ENCODE results near the gene TMEM59. TPM values are rescaled to one million over a fixed set of nuclear protein-coding genes. Genes with fewer than 3 reads are reported as not detected.
"Not testable (repeated sequence)": the region's sequence is repeated elsewhere in the genome, so short reads cannot be mapped to it uniquely, and the experiment has no call there.

The TMEM59 gene
- total RNA-seq, 1 donor, result 237 TPM

- DNase-seq (ENCODE audit: low read depth), result no peak
- H3K4me3 ChIP-seq (ENCODE audit: low read depth, low read length), result no peak overlapping the region
- no peak for TF ChIP-seq CTCF (IDR thresholded peaks at IDR 0.05; ENCODE audit: insufficient read depth, low read depth, low read length)
Measured at GRCh38 chr1:53998223-53998622, 54.8 kb downstream of the TMEM59 start.

- DNase-seq (ENCODE audit: low read depth), result no peak
- no peak for TF ChIP-seq CTCF (IDR thresholded peaks at IDR 0.05; ENCODE audit: insufficient read depth, low read depth, low read length)
- no peak overlapping the region for H3K4me3 ChIP-seq (ENCODE audit: low read depth, low read length)
Measured at GRCh38 chr1:53995683-53996082, 57.3 kb downstream of the TMEM59 start.

- DNase-seq (ENCODE audit: low read depth); H3K4me3 ChIP-seq (ENCODE audit: low read depth, low read length): not testable (repeated sequence)
Measured at GRCh38 chr1:53994516-53994915, 58.5 kb downstream of the TMEM59 start.

- DNase-seq (ENCODE audit: low read depth), result peak; percentile 12
- no peak overlapping the region for H3K4me3 ChIP-seq (ENCODE audit: low read depth, low read length)
- peak; percentile 46 for TF ChIP-seq CTCF (IDR thresholded peaks at IDR 0.05; ENCODE audit: insufficient read depth, low read depth, low read length)
Measured at GRCh38 chr1:53992085-53992874, 60.7 kb downstream of the TMEM59 start.

- H3K4me3 ChIP-seq (ENCODE audit: low read depth, low read length), result no peak overlapping the region
- TF ChIP-seq CTCF (IDR thresholded peaks at IDR 0.05; ENCODE audit: insufficient read depth, low read depth, low read length), result no peak
- peak; percentile 54 for DNase-seq (ENCODE audit: low read depth)
Measured at GRCh38 chr1:53987880-53988279, 65.1 kb downstream of the TMEM59 start.

GRCh38 chr1:53986458-53986857, 66.5 kb downstream of the TMEM59 start:
- no peak for TF ChIP-seq CTCF (IDR thresholded peaks at IDR 0.05; ENCODE audit: insufficient read depth, low read depth, low read length)
- DNase-seq (ENCODE audit: low read depth), result no peak
- H3K4me3 ChIP-seq (ENCODE audit: low read depth, low read length), result no peak overlapping the region

GRCh38 chr1:53984726-53985125, 68.3 kb downstream of the TMEM59 start:
- no peak overlapping the region for H3K4me3 ChIP-seq (ENCODE audit: low read depth, low read length)
- no peak for DNase-seq (ENCODE audit: low read depth)
- no peak for TF ChIP-seq CTCF (IDR thresholded peaks at IDR 0.05; ENCODE audit: insufficient read depth, low read depth, low read length)

Data from fibroblast of villous mesenchyme (primary cell).